Endothelial cell of umbilical vein (primary cell): ENCODE measurements around the gene MINPP1.

Experiments used
- CTCF ChIP-seq, 2 donors: IDR thresholded peaks; 1 replicate in 1 of 2; 2 replicates in 1 of 2; pipeline ENCODE4 v1.5.1; 2011; ENCODE audit warnings: low read length in 2 of 2, mild to moderate bottlenecking in 2 of 2, moderate library complexity in 2 of 2, control low read depth in 1 of 2, inconsistent platforms in 1 of 2, low read depth in 1 of 2; ENCODE audit not compliant: insufficient read depth in 1 of 2; ENCODE audit errors: extremely low read depth in 1 of 2
- EZH2 ChIP-seq: IDR thresholded peaks from 2 replicates; pipeline ENCODE4 v1.6.1; 2012; ENCODE audit warnings: borderline replicate concordance, low read depth, mild to moderate bottlenecking, moderate library complexity, low read length, inconsistent platforms; ENCODE audit not compliant: severe bottlenecking
- JUN ChIP-seq: IDR thresholded peaks from 2 replicates; pipeline ENCODE4 v1.6.1; 2011; ENCODE audit warnings: borderline replicate concordance, low read depth; ENCODE audit not compliant: insufficient read length, insufficient read depth
- MAX ChIP-seq: IDR thresholded peaks from 2 replicates; pipeline ENCODE4 v1.6.1; 2011; ENCODE audit not compliant: insufficient read depth, insufficient read length
- MYC ChIP-seq: IDR thresholded peaks from one replicate; pipeline ENCODE4 v1.6.1; 2011; ENCODE audit warnings: mild to moderate bottlenecking, low read depth, low read length
- POLR2A ChIP-seq: IDR thresholded peaks from 2 replicates; pipeline ENCODE4 v1.6.1; 2012; ENCODE audit warnings: low read depth, mild to moderate bottlenecking, control low read depth, low read length
- POLR2AphosphoS5 ChIP-seq: IDR thresholded peaks from 2 replicates; pipeline ENCODE4 v1.6.1; 2012; ENCODE audit warnings: low read depth, mild to moderate bottlenecking, control low read depth, low read length, moderate library complexity; ENCODE audit not compliant: insufficient read depth

- TF ChIP-seq CTCF (IDR thresholded peaks at IDR 0.05; ENCODE audit: extremely low read depth in 1 of 2, insufficient read depth in 1 of 2, low read depth in 1 of 2, low read length in 2 of 2) (no peak), MAX (no peak), POLR2A (no peak), POLR2AphosphoS5 (no peak), MYC (no peak), JUN (no peak), EZH2 (no peak)
Observed at GRCh38 chr10:87578842-87579401, 74.2 kb downstream of the MINPP1 start.
